DOHH2 (cell line): ENCODE results near the gene EIF4A3.

Experiments used
- H3F3A ChIP-seq: fragments of 200-600 bp; sonication (generic), shearing (Covaris generic); 2 replicates; pipeline ENCODE4 v1.6.0; 2016; ENCODE audit warnings: antibody characterized with exemption, mild to moderate bottlenecking; ENCODE audit not compliant: control insufficient read depth, insufficient read depth
- H3K27ac ChIP-seq: fragments of 200-600 bp; sonication (generic); 2 replicates; pipeline ENCODE4 v1.5.1; 2014; ENCODE audit warnings: low read depth, mild to moderate bottlenecking, low read length, moderate library complexity
- H3K27me3 ChIP-seq: fragments of 200-600 bp; sonication (generic); 2 replicates; pipeline ENCODE4 v1.6.1; 2014; ENCODE audit warnings: mild to moderate bottlenecking, low read length, mixed read lengths; ENCODE audit not compliant: control insufficient read depth
- H3K36me3 ChIP-seq: fragments of 200-600 bp; sonication (generic); 2 replicates; pipeline ENCODE4 v1.6.1; 2014; ENCODE audit warnings: mild to moderate bottlenecking, low read length, moderate library complexity, mixed read lengths; ENCODE audit not compliant: control insufficient read depth
- H3K4me1 ChIP-seq: fragments of 200-600 bp; sonication (generic); 2 replicates; pipeline ENCODE4 v1.6.1; 2014; ENCODE audit warnings: mild to moderate bottlenecking, low read length, mixed read lengths; ENCODE audit not compliant: control insufficient read depth
- H3K4me2 ChIP-seq: fragments of 200-600 bp; sonication (generic); 2 replicates; pipeline ENCODE4 v1.6.0; 2014; ENCODE audit warnings: mild to moderate bottlenecking, low read length, moderate library complexity
- H3K4me3 ChIP-seq: fragments of 200-600 bp; sonication (generic); 2 replicates; pipeline ENCODE4 v1.5.1; 2014; ENCODE audit warnings: mild to moderate bottlenecking, low read length, mixed read lengths
- H3K79me2 ChIP-seq: fragments of 200-600 bp; sonication (generic); 2 replicates; pipeline ENCODE4 v1.6.1; 2014; ENCODE audit warnings: mild to moderate bottlenecking, low read length, mixed read lengths; ENCODE audit not compliant: control insufficient read depth
- H3K9me2 ChIP-seq: fragments of 200-600 bp; sonication (generic); replicated peaks from 2 replicates; pipeline ENCODE4 v1.6.1; 2014; ENCODE audit warnings: mild to moderate bottlenecking, low read length, mixed read lengths; ENCODE audit not compliant: control insufficient read depth
- H3K9me3 ChIP-seq: fragments of 200-600 bp; sonication (generic); 2 replicates; pipeline ENCODE4 v1.6.1; 2014; ENCODE audit warnings: antibody characterized with exemption, low read length, mixed read lengths; ENCODE audit not compliant: control insufficient read depth, insufficient read depth
- H4K20me1 ChIP-seq: fragments of 200-600 bp; sonication (generic); 2 replicates; pipeline ENCODE4 v1.6.0; 2014; ENCODE audit warnings: low read depth, mild to moderate bottlenecking, antibody characterized with exemption, low read length, moderate library complexity; ENCODE audit not compliant: control insufficient read depth, insufficient read depth
- EZH2phosphoT487 ChIP-seq: fragments of 200-600 bp; sonication (generic); IDR thresholded peaks from 2 replicates; pipeline ENCODE4 v1.6.1; 2017; ENCODE audit warnings: borderline replicate concordance, mild to moderate bottlenecking, antibody characterized with exemption, low read length, moderate library complexity, mixed read lengths
- TF ChIP-seq, protein P1 (sequence below): fragments of 200-600 bp; sonication (generic); IDR thresholded peaks from one replicate; pipeline ENCODE4 v1.5.1; 2014; ENCODE audit warnings: antibody characterized with exemption, mild to moderate bottlenecking, low read depth, low read length; ENCODE audit not compliant: poor library complexity, severe bottlenecking

The EIF4A3 gene

DNA sequence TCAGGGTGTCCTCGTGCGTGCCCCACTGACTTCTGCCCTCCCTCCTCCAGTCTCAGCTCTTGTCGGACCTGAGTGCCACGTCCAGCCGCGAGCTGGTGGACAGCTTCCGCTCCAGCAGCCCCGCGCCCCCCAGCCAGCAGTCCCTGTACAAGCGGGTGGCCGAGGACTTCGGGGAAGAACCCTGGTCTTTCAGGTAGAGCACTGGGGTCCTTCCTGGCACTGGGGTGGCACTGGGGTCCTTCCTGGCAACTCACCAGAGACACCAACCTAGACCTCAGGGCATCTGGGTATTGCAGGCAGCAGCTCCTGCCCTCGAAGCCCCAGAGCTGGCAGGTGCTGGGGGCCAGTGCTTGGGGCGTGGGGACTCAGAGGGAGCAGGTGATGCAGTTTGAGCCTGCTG, 48.2 kb upstream of the EIF4A3 start:
- no peak overlapping the region for H3K4me2 ChIP-seq
- no peaks in the 10 kb centered on the region for H3F3A ChIP-seq
- no peaks in the 10 kb centered on the region for H3K79me2 ChIP-seq
- no peaks in the 10 kb centered on the region for H3K27me3 ChIP-seq
- H4K20me1 ChIP-seq, result no peaks in the 10 kb centered on the region
- no peaks in the 10 kb centered on the region for H3K9me2 ChIP-seq
- no peak overlapping the region for H3K27ac ChIP-seq
- H3K4me1 ChIP-seq, result no peaks in the 10 kb centered on the region
- H3K36me3 ChIP-seq, result no peaks in the 10 kb centered on the region
- TF ChIP-seq, protein P1, sequence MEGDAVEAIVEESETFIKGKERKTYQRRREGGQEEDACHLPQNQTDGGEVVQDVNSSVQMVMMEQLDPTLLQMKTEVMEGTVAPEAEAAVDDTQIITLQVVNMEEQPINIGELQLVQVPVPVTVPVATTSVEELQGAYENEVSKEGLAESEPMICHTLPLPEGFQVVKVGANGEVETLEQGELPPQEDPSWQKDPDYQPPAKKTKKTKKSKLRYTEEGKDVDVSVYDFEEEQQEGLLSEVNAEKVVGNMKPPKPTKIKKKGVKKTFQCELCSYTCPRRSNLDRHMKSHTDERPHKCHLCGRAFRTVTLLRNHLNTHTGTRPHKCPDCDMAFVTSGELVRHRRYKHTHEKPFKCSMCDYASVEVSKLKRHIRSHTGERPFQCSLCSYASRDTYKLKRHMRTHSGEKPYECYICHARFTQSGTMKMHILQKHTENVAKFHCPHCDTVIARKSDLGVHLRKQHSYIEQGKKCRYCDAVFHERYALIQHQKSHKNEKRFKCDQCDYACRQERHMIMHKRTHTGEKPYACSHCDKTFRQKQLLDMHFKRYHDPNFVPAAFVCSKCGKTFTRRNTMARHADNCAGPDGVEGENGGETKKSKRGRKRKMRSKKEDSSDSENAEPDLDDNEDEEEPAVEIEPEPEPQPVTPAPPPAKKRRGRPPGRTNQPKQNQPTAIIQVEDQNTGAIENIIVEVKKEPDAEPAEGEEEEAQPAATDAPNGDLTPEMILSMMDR, result no peak
- TF ChIP-seq EZH2phosphoT487, result no peak
- no peaks in the 10 kb centered on the region for H3K9me3 ChIP-seq
- H3K4me3 ChIP-seq, result no peak overlapping the region

GRCh38 chr17:80191865-80192661, 45.1 kb upstream of the EIF4A3 start:
- Histone ChIP-seq H3K4me3 (no peak overlapping the region), H3F3A (no peaks in the 10 kb centered on the region), H3K27me3 (no peaks in the 10 kb centered on the region), H3K79me2 (no peaks in the 10 kb centered on the region), H3K27ac (no peak overlapping the region), H3K4me1 (no peaks in the 10 kb centered on the region), H4K20me1 (no peaks in the 10 kb centered on the region), H3K9me2 (no peaks in the 10 kb centered on the region), H3K9me3 (no peaks in the 10 kb centered on the region), H3K4me2 (no peak overlapping the region), H3K36me3 (no peaks in the 10 kb centered on the region)
- no peak for TF ChIP-seq EZH2phosphoT487
- TF ChIP-seq, protein P1, result no peak

DNA sequence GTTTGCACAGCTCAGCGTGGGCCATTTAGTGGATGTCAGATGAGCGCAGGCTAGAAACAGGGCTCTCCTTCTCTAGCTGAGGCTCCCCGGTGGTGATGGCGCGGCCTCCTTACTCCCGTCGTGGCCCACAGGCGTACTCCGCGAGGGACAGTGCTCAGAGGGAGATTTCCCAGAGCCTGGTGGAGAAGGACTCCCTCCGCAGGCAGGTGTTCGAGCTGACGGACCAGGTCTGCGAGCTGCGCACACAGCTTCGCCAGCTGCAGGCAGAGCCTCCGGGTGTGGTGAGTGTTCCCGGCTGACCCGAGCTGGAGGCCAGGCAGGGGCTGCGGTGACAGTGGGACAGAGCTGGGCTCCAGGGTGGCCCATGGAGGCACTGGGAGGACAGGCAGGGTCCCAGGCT, 44.3 kb upstream of the EIF4A3 start:
- H3K79me2 ChIP-seq, result no peaks in the 10 kb centered on the region
- TF ChIP-seq, protein P1, result no peak
- no peak for TF ChIP-seq EZH2phosphoT487
- no peaks in the 10 kb centered on the region for H3K9me3 ChIP-seq
- H3K4me1 ChIP-seq, result no peaks in the 10 kb centered on the region
- no peaks in the 10 kb centered on the region for H3K9me2 ChIP-seq
- H3K27ac ChIP-seq, result no peak overlapping the region
- H3F3A ChIP-seq, result no peaks in the 10 kb centered on the region
- no peak overlapping the region for H3K4me2 ChIP-seq
- H4K20me1 ChIP-seq, result no peaks in the 10 kb centered on the region
- H3K4me3 ChIP-seq, result no peak overlapping the region
- no peaks in the 10 kb centered on the region for H3K27me3 ChIP-seq
- no peaks in the 10 kb centered on the region for H3K36me3 ChIP-seq
